Effector CD4-positive, alpha-beta T cell (primary cell): Measurements from ENCODE around the gene IL34.

ENCODE experiments used
- DNase-seq: peaks from one replicate; pipeline ENCODE4 v3.0.0-alpha.2; 2020

Gene IL34

DNA sequence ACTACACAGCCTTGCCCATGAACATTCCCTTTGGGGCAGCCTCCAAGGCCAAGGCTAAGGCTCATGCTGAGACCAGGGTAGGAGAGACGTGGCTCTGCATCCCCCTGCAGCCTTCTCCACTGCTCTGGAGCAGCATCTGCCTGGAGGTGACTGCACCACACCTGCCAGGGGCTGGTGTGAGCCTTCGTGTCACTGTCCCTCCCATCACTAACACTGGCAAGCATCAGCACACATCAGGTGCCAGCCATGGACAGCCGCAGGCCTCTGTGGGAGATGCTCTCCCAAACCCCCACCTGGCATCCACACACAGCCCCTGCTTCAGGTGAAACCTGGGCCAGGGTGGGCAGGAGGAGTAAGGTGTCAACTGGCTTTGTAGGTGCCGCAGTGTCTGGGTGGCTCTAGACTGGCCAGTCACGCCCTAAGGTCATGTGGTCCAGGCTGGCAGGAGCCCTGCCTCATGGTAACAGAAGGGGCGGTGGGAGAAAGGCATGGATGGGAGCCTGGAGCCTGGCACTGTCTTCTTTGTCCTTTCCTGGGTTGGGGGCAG lies 57.5 kb downstream of the IL34 start:
- no peak for DNase-seq

DNA sequence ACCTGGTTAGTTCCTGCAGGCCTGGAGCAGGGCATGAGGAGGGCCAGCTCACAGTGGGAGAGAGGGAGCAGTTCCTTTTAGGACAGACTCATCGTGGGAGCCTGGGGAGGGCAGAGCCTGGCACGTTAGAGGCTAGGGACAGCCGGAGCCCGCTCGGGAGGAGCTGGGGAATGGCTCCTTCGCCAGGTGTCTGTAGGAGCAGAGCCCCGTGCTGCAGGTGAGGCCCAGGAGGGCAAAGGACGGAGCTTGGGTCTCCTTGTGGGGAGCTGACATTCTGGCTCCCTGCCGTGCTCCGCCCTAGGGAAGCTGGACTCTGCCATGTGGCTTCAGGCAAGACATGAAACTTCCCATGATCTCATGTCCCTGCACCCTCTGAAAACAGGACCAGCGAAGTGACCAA lies 58.2 kb downstream of the IL34 start:
- DNase-seq: no peak

DNA sequence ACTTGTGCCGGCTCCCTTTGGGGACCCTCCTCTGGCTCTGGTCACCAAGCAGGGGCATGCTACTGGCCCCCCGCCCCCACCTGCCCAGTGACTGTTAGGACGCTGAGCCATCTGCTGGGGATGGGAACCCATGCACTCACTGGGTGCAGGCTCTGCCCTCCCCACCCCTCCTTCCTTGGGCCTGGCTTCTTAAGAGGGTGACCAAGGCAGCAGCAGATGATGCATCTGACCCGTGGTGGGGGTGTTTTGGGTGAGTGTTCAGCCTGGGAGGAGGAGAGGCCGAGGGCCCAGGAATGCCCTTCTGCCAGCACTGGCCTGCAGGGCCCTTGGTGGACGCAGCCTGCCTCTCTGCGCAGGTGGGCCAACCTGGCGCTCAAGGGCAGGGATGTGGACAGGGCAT lies 58.7 kb downstream of the IL34 start:
- DNase-seq: no peak

DNA sequence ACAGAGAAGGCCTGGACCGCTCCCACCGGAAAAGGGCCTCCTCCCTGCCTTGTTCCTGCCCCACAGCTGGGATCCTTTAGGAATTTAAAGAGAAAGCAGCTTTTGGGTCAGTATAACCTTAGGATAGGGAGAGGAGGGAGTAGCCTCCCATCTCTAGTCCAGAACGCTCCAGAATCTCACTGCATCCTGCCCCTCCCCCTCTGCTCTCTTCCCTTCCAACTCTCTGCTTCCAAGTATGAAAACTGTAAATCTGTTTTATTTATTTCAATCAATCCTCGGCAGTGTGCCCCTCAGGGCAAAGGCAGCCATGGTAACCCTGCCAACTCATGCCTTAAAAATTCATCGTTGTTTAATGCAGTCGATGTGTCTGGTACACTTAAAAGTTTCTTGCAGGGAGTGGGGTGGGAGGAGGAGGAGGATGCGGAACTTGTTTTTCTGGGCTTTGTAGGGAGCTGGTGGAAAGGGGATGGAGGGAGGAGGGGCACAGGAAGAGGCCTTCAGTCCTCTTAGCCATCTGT lies 60.6 kb downstream of the IL34 start:
- no peak for DNase-seq

DNA sequence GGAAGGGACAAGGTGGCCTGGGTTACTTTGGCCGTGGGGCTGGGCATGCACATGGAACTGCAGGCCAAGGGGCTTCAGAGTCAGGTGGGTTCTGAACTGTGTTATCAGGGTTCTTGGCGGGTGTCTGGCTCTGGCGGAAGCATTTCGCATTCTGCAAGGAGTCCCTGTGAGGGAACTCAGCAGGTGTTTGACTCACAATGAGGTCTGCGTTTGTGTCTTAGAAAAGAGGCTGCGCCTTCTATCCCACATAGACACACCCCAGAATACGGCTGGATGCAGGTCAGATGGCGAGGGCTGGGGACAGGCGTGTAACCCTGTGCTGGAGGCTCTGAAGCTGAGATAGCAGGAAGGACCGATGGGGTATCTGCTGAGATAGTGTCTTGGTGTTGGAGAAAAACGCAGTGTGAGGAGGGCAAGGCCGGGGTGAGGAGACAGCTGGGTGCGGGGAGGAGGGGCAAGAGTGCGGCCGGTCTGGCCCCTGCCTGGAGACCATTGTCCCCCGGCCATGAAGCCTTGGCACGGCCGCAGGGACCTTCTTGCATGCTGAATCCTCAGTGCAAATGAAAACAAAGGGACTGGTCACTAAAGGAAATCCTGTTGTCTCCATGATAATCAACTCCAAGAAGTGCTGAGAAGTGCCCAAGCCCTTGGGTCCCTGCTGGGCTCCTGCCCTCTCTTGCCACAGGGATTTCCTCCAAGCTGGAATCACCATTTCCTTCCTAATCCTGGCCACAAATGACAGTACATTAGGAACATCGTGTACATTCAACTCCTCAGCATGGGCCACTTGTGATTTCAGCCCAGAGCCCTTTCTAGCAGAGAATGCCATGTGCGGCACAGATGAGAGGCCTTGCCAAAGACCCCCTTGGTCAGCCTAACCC lies 62.2 kb downstream of the IL34 start:
- no peak for DNase-seq

DNA sequence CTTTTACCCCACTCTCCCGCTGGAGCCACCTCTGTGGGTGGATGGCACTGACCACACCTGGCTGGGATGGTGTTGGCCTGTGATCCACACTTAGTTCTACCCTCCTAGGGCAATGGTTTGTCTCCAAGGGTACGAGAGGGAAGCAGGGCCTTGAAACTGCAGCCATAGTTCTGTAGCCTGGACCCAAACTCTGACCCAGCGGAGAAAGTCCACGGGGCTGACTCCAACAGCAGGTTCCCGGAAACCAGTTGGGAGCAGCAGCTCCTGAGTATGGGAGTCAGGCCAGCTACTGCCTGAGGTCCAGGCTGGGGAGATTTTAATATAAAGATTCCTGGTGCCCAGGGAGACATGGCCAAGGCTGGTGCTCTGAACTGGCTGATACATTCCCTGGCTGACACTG lies 63.1 kb downstream of the IL34 start:
- no peak for DNase-seq

DNA sequence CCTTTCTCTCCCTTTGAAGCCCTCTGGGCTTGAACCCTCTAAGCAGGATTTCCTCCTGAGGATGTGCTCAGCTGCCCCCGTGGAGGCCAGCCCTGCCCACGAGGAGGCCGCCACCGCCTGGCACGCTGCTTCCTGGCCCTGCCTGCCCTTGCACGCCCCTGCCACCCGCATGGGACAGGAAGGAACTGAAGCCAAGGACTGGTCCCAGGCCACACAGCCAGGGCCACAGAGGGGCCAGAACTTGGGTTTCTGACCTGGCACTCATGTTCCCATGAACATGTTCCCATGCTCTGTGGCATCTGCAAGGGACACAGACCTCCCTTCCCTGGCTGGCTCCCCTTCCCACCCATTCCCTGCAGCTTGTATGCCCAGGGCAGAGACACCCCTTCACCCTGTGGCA lies 63.6 kb downstream of the IL34 start:
- no peak for DNase-seq
